Fibroblast of skin of scalp (primary cell): ENCODE results near the gene VCAM1.
"Not testable (repeated sequence)": the region's sequence is repeated elsewhere in the genome, so short reads cannot be mapped to it uniquely, and the experiment has no call there.

ENCODE experiments used
- DNase-seq: peaks from one replicate; pipeline ENCODE4 v3.0.0-alpha.2; 2013

Gene VCAM1

GRCh38 chr1:100781728-100782127, 62.2 kb downstream of the VCAM1 start:
- not testable (repeated sequence) for DNase-seq

- DNase-seq = no peak
Observed at GRCh38 chr1:100782473-100783039, 63.0 kb downstream of the VCAM1 start.

GRCh38 chr1:100785470-100786052, 66.0 kb downstream of the VCAM1 start:
- peak; percentile 66 for DNase-seq

- no peak for DNase-seq
Observed at GRCh38 chr1:100786870-100787269, 67.3 kb downstream of the VCAM1 start.
